Caco-2 (cell line): Measurements from ENCODE around the gene RTF2. TPM values are rescaled to one million over a fixed set of nuclear protein-coding genes. Genes with fewer than 3 reads are reported as not detected.

Source experiments
- BruUV-seq: library from RNA; stranded (reverse); fragments of 400-500 nt; replicated peaks from 2 replicates; lab custom pipeline; 2021; lab: Mats Ljungman, UMichigan
- CTCF ChIA-PET: fragments of 300-600 bp; sonication (Branson Sonifier 250); formaldehyde crosslinking; loops from one replicate; lab custom pipeline; 2022; ENCODE audit warnings: antibody characterized with exemption; lab: Charles Lee
- POLR2A ChIA-PET: fragments of 300-600 bp; sonication (Branson Sonifier 250); formaldehyde crosslinking; loops from one replicate; lab custom pipeline; 2022; ENCODE audit warnings: antibody characterized with exemption; lab: Charles Lee
- DNase-seq, 2 experiments: peaks; one replicate each; pipeline versions ENCODE4 v3.0.0 to v3.0.0-alpha.2; 2020 to 2022
- H3K27me3 ChIP-seq: replicated peaks from 2 replicates; pipeline ENCODE4 v1.6.0; 2011; ENCODE audit warnings: low read length; ENCODE audit not compliant: control insufficient read depth, insufficient read depth
- H3K36me3 ChIP-seq: 2 replicates; pipeline ENCODE4 v1.5.1; 2011; ENCODE audit warnings: low read length; ENCODE audit not compliant: control insufficient read depth, insufficient read depth
- H3K4me1 ChIP-seq: fragments of 250-450 bp; sonication (Bioruptor Pico); 2 replicates; pipeline ENCODE4 v1.5.1; 2020; ENCODE audit warnings: mild to moderate bottlenecking
- H3K4me3 ChIP-seq: 2 replicates; pipeline ENCODE4 v1.5.1; 2011; ENCODE audit warnings: low read depth, mild to moderate bottlenecking, control low read depth, low read length
- H3K9me3 ChIP-seq: fragments of 250-450 bp; sonication (Bioruptor Pico); 2 replicates; pipeline ENCODE4 v1.5.1; 2020; ENCODE audit warnings: mild to moderate bottlenecking, moderate library complexity
- H3K27ac Mint-ChIP-seq: one replicate; pipeline ENCODE4 v1.8.0; 2022; ENCODE audit warnings: mixed read lengths; ENCODE audit not compliant: unreplicated experiment
- H3K27me3 Mint-ChIP-seq: one replicate; pipeline ENCODE4 v1.8.0; 2022; ENCODE audit warnings: mixed read lengths; ENCODE audit not compliant: insufficient read depth, unreplicated experiment
- H3K36me3 Mint-ChIP-seq: one replicate; pipeline ENCODE4 v1.8.0; 2022; ENCODE audit warnings: mild to moderate bottlenecking, mixed read lengths; ENCODE audit not compliant: insufficient read depth, unreplicated experiment
- H3K4me1 Mint-ChIP-seq: one replicate; pipeline ENCODE4 v1.8.0; 2022; ENCODE audit warnings: low read depth, mixed read lengths; ENCODE audit not compliant: unreplicated experiment
- H3K4me3 Mint-ChIP-seq: one replicate; pipeline ENCODE4 v1.8.0; 2022; ENCODE audit warnings: mild to moderate bottlenecking, moderate library complexity, mixed read lengths; ENCODE audit not compliant: unreplicated experiment
- H3K9me3 Mint-ChIP-seq: one replicate; pipeline ENCODE4 v1.8.0; 2022; ENCODE audit warnings: mixed read lengths; ENCODE audit not compliant: unreplicated experiment
- intact Hi-C: fragments of 100-400 bp; cut with micrococcal nuclease; formaldehyde crosslinking; loops from one replicate; pipeline ENCODE4 v1.10.0; 2022; ENCODE audit not compliant: unreplicated experiment
- total RNA-seq: library from RNA; stranded (reverse); gene quantifications from 2 replicates; pipeline ENCODE4 v1.2.3, GENCODE V29; 2022
- TF ChIP-seq, protein P1 (sequence below), 2 experiments: fragments of 200-600 bp in 1 of 2; IDR thresholded peaks; 1 replicate in 1 of 2; 2 replicates in 1 of 2; pipeline versions ENCODE4 v1.5.1 to v1.8.0; 2011 to 2022; ENCODE audit warnings: antibody characterized with exemption in 1 of 2, control low read depth in 1 of 2, inconsistent platforms in 1 of 2, low read depth in 1 of 2, low read length in 1 of 2, mild to moderate bottlenecking in 1 of 2, moderate library complexity in 1 of 2; ENCODE audit not compliant: insufficient read depth in 1 of 2, severe bottlenecking in 1 of 2, unreplicated experiment in 1 of 2

Gene RTF2
- total RNA-seq, 1 experiment from 2014 or later: 157 TPM

DNA sequence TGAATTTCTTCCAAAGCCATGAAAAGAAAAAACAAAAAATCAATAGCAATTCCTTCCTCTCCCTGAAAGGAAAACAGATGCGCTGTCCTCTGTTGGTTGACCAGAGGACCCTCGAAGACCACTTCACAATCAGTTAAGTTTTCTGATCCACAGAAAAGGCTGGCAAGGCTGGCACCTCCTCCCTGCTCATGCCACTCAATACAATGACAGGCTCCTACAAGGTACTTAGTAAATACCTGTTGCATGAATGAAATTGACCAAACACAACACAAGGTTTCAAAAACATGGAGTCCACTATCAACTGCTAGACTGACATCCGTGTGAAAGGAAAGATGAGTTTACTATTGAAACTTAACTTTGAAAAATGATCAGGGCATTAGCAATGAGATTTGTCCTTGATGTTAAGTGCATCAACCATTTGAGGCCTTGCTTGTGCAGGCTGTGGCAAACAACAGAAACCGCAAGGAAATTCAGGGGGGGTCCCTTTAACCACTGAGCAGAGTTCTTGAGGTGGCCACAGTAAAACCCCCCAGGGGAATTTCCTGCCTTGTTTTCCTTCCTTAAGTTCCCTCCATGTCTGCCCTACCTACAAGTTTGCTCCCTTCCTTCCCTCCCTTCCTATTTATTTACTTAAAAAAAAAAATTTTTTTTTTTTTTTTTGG, 27.9 kb upstream of the RTF2 start:
- Mint-ChIP-seq H3K4me3 (no peak overlapping the region), H3K27ac (no peak overlapping the region), H3K9me3 (no peaks in the 10 kb centered on the region), H3K36me3 (no peaks in the 10 kb centered on the region), H3K27me3 (no peaks in the 10 kb centered on the region), H3K4me1 (no peaks in the 10 kb centered on the region)
- POLR2A ChIA-PET: no interaction called here
- Histone ChIP-seq H3K9me3 (no peaks in the 10 kb centered on the region), H3K27me3 (no peaks in the 10 kb centered on the region), H3K36me3 (no peaks in the 10 kb centered on the region), H3K4me3 (no peak overlapping the region), H3K4me1 (0 out of 2 replicates have a peak, but pooled peaks cover 6% of the 10 kb centered on the region)
- intact Hi-C loops: no loop called here
- TF ChIP-seq, protein P1, sequence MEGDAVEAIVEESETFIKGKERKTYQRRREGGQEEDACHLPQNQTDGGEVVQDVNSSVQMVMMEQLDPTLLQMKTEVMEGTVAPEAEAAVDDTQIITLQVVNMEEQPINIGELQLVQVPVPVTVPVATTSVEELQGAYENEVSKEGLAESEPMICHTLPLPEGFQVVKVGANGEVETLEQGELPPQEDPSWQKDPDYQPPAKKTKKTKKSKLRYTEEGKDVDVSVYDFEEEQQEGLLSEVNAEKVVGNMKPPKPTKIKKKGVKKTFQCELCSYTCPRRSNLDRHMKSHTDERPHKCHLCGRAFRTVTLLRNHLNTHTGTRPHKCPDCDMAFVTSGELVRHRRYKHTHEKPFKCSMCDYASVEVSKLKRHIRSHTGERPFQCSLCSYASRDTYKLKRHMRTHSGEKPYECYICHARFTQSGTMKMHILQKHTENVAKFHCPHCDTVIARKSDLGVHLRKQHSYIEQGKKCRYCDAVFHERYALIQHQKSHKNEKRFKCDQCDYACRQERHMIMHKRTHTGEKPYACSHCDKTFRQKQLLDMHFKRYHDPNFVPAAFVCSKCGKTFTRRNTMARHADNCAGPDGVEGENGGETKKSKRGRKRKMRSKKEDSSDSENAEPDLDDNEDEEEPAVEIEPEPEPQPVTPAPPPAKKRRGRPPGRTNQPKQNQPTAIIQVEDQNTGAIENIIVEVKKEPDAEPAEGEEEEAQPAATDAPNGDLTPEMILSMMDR (IDR thresholded peaks at IDR 0.05; ENCODE audit: insufficient read depth in 1 of 2, low read depth in 1 of 2, low read length in 1 of 2, severe bottlenecking in 1 of 2, unreplicated experiment in 1 of 2): no peak
- CTCF ChIA-PET: no interaction called here
- DNase-seq: no peak
- BruUV-seq: no TSS peak

DNA sequence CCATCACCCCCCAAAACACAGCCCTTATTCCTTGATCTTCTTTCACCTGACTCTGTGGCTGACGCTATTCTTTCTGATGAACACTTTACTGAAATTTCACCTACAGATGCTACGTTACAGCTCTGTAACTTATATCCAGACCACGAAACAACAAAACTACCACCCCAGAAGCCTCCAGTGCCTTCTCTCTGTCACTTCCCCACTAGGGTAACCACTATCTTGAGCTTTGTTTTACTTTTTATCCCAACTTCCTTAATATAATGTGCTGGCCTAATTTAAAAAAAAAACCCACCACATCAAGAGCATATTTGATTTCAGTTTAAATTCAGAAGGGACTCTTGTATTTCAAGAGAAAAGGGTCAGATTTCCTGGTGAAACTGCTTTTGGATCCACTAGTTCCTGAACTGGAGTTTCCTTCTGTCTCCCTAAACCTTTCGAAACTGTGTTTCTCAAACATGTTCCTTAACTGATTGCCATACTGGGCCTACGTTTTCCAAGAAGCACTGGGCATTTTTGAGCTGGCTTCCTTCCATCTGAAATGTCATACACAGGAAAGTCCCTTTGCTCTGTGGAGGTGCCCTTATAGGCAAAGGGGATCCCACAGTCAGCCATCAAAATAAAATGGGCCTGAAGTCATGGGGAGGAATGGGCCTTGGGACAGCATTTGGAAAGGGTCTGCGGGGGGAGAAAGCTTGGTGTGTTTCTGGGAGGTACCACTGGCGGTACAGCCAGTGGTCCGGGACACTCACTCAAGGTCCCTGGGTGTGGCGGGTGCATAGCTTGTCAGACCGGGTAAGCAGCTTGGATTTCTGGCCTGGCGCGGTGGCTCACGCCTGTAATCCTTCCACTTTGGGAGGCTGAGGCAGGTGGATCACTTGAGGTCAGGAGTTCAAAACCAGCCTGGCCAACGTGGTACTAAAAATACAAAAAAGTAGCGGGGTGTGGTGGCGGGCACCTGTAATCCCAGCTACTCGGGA, 25.8 kb upstream of the RTF2 start:
- no TSS peak for BruUV-seq
- H3K27ac Mint-ChIP-seq: no peak overlapping the region
- Histone ChIP-seq H3K27me3 (no peaks in the 10 kb centered on the region), H3K4me3 (no peak overlapping the region), H3K36me3 (no peaks in the 10 kb centered on the region), H3K9me3 (no peaks in the 10 kb centered on the region), H3K4me1 (0 out of 2 replicates have a peak, but pooled peaks cover 6% of the 10 kb centered on the region)
- TF ChIP-seq, protein P1 (IDR thresholded peaks at IDR 0.05; ENCODE audit: insufficient read depth in 1 of 2, low read depth in 1 of 2, low read length in 1 of 2, severe bottlenecking in 1 of 2, unreplicated experiment in 1 of 2): no peak
- H3K36me3 Mint-ChIP-seq: no peaks in the 10 kb centered on the region
- intact Hi-C loops: no loop called here
- ChIA-PET POLR2A (no interaction called here), CTCF (no interaction called here)
- no peaks in the 10 kb centered on the region for H3K27me3 Mint-ChIP-seq
- H3K9me3 Mint-ChIP-seq: no peaks in the 10 kb centered on the region
- H3K4me3 Mint-ChIP-seq: no peak overlapping the region
- no peaks in the 10 kb centered on the region for H3K4me1 Mint-ChIP-seq
- no peak for DNase-seq
